Measurements from ENCODE around the gene MYOCD.

Gene MYOCD

DNA sequence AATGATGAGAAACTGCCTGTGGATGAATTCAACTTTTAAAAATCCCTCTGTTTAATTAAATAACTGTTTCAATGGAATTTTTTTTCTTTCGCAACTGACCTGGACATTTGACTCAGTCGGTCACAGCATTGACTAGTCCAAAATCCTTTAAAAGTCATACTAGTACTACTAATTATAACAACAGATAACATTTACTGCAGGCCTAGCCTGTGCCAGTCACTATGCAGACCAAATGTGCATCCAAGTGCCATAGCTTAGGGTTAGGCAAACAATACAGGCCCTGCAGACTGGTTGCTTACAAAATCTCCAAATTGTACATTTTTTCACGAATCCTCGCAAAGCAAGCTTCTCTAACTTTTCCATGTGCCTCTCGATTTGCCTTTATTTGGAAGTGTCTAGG is 56.6 kb downstream of the MYOCD start:
- DNase-seq (ENCODE audit: low read depth): no peak
- TF ChIP-seq, protein P1, sequence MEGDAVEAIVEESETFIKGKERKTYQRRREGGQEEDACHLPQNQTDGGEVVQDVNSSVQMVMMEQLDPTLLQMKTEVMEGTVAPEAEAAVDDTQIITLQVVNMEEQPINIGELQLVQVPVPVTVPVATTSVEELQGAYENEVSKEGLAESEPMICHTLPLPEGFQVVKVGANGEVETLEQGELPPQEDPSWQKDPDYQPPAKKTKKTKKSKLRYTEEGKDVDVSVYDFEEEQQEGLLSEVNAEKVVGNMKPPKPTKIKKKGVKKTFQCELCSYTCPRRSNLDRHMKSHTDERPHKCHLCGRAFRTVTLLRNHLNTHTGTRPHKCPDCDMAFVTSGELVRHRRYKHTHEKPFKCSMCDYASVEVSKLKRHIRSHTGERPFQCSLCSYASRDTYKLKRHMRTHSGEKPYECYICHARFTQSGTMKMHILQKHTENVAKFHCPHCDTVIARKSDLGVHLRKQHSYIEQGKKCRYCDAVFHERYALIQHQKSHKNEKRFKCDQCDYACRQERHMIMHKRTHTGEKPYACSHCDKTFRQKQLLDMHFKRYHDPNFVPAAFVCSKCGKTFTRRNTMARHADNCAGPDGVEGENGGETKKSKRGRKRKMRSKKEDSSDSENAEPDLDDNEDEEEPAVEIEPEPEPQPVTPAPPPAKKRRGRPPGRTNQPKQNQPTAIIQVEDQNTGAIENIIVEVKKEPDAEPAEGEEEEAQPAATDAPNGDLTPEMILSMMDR (IDR thresholded peaks at IDR 0.05; ENCODE audit: insufficient read depth, low read depth, low read length, missing control alignments): no peak
- no peak overlapping the region for H3K4me3 ChIP-seq (ENCODE audit: low read length)

DNA sequence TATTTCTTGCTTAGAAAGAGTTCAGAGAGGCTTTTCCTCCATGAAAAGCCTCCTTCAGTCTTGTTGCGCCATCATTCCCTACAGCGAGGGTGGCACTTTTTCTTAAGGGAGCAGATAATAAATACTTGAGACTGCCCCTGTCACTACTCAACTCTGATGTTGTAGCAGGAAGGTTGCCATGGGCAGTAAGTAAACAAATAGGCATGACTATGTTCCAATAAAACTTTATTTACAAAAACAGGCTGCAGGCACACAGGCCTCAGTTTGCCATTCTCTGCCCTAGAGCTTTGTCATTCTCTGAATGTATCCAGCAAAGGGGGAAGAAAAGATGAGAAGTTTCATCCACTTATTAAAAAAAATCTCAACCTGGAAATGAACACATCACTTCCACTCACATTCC is 60.4 kb downstream of the MYOCD start:
- H3K4me3 ChIP-seq (ENCODE audit: low read length): no peak overlapping the region
- TF ChIP-seq, protein P1 (IDR thresholded peaks at IDR 0.05; ENCODE audit: insufficient read depth, low read depth, low read length, missing control alignments): no peak
- no peak for DNase-seq (ENCODE audit: low read depth)

DNA sequence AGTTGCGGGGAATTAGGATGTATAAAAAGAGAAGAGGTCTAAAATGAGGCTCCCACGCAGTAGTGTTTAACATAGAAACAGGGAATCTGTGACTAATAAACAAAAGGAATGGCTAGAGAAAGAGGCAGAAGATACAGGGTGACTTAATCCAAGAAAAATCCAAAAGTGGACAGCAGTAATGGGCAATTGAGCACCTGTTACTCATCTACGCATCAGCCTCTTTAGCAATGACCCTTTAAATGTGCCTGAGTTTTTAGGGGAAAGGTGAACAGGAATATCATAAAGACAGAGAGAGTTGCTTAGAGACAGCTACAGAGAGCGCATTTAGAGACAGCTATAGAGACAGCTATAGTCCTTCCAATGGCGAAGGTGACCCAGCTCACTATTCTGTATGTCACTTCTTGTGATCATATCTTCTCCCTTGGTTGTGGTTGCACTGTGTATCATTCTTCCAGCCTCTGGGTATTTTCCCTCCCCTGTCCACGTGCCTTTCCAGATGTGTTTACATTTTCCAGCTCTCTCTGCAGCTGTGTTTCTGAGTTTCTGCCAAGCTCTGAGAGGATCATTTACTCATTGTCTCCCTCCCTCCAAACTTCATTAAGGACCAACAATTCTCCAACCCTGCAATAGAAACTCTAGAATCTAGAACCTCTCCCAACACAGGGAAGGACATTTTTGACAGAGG is 61.5 kb downstream of the MYOCD start:
- no peak overlapping the region for H3K4me3 ChIP-seq (ENCODE audit: low read length)
- TF ChIP-seq, protein P1 (IDR thresholded peaks at IDR 0.05; ENCODE audit: insufficient read depth, low read depth, low read length, missing control alignments): no peak
- no peak for DNase-seq (ENCODE audit: low read depth)

DNA sequence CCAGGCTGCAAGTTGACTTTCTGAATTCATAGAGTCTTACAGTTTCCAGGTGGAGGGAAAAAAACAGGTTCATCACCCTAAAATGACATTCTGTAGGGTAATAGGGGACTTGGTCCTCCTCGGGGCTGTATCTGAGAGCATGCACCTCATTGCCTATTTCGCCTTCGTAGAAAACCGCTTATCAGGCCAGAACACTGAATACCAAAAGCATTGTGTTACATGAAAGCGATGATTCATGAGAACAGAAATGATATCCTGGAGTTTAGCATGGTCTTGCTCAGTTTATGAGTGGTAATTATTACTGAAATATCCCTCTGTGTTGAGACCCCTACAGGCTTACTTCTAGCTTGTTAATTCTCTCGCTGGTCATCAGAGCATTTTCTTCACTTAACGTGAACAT is 62.2 kb downstream of the MYOCD start:
- TF ChIP-seq, protein P1 (IDR thresholded peaks at IDR 0.05; ENCODE audit: insufficient read depth, low read depth, low read length, missing control alignments): no peak
- DNase-seq (ENCODE audit: low read depth): no peak

DNA sequence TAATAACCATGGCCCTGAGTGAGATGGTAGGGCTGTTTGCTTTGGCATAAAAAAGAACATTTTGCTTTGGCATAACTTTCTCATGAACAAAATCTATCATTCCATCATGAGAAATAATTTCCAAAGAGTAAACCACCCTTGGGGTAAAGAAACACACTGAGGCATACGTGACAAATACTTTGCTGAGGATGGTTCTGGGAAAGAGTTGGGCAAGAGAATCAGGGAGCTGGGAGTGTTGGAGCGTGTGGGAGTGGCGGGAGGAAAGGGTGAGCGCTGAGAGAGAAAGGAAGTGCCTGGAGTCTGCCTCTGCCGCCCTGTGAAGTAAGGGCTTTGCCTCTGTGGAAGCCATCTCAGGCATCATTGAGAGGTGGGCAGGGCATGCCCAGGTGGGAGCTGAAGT is 63.4 kb downstream of the MYOCD start:
- H3K4me3 ChIP-seq (ENCODE audit: low read length): no peak overlapping the region
- TF ChIP-seq, protein P1 (IDR thresholded peaks at IDR 0.05; ENCODE audit: insufficient read depth, low read depth, low read length, missing control alignments): no peak
- no peak for DNase-seq (ENCODE audit: low read depth)

More for the DNA sequence above, 62.2 kb downstream of the MYOCD start:
- no peak overlapping the region for H3K4me3 ChIP-seq (ENCODE audit: low read length)

DNA sequence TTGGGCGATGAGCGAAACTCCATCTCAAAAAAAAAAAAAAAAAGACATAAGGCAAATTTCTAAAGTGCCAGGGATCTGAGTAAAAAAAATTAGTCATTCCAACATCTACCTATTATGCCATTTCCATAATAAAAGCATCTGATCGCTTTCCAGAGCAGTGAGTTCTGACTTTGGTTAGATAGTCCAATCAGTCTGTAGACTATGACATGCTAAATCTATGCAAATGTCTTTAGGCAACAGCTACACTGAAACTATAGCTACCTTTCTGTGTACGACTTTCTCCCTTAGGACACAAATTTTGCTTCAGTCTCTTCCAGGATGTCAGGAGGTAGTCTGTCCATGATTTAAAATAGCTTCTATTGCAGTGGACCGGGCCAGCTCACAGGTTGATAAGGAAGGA is 64.7 kb downstream of the MYOCD start:
- no peak overlapping the region for H3K4me3 ChIP-seq (ENCODE audit: low read length)
- DNase-seq (ENCODE audit: low read depth): no peak
- TF ChIP-seq, protein P1 (IDR thresholded peaks at IDR 0.05; ENCODE audit: insufficient read depth, low read depth, low read length, missing control alignments): no peak

DNA sequence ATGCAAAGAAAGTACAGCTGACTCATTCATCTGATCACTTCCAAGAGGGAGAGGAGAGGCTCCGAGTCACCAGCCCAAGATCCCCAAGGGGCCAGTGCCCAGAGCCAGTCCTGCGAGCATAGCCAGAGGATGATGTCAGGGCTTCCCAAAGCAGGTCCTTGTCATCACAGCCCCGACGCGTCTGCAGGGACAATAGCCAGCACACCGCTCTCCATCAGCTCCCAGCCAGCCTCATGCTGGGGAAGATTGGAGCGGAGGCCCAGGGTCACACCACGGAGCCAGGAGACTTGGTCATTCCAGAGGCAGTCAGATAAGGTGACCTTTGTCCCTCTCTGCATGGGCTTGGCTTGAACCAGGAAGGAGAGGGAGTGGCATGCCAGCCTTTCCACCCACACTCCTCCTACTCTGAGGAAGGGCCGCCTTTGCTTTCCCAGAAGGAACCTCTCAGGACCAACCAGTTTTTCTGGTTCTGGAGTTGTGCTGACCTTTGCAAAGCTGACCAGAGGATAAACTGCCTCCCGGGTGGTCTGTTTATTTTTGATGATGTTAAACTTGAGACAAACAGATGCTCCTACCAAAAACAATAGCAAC is 65.3 kb downstream of the MYOCD start:
- DNase-seq (ENCODE audit: low read depth): peak; percentile 17
- H3K4me3 ChIP-seq (ENCODE audit: low read length): no peak overlapping the region
- TF ChIP-seq, protein P1 (IDR thresholded peaks at IDR 0.05; ENCODE audit: insufficient read depth, low read depth, low read length, missing control alignments): no peak
